ENCODE results near the gene DCLK3.

DCLK3 gene

DNA sequence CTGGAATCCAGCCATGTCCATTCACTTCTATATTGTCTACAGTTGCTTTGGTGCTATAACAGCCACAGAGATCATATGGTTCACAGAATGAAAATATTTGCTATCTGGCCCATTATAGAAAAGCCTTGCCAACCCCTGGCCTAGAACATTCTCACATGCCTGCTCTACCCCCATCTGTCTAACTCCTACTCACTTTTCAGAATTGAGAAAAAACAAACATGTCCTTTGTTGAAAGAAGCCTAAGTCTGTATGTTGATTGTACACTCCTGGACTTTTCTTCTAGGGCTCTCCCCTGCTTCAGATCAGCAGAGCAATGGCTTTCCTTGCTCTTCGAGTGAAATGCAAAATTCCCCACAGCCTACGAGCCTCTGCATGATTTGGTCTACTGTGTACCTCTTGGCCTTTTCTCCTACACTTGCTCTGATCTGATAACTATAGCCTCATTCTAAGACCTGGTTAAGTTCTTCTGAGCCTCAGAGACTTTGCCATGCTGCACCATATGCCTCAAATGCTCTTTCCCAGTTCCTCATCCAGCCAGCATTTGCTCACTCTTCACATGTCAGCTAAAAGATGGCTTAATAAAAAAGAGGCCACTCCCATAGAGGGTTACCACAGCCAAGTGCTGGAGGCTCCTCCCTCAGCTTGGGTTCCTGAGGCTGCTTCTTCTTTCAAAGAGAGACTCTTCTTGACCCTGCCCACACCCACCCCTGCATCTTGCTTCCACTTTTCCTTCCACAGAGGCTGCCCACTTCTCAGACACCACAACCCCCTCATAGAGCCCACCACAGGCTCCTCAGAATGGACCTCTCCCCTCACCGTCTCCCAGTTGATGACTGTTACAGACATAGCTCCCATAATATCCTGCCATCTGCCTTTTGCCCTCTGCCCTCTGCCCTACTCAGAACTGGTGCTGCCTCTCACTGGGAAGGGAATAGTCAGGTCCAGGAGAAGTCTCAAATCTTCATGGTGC lies 22.9 kb upstream of the DCLK3 start:
- DNase-seq (ENCODE audit: low spot score in 2 of 2) (no peak), ATAC-seq (replicated peaks; ENCODE audit: extremely low read depth, poor library complexity, severe bottlenecking) (peak; percentile 14)
- H3K4me3 Mint-ChIP-seq = no peak overlapping the region
- H3K27ac Mint-ChIP-seq (ENCODE audit: low read depth) = no peak overlapping the region
- no peaks in the 10 kb centered on the region for H3K9me3 Mint-ChIP-seq
- peaks cover 5% of the 10 kb centered on the region for H3K4me1 Mint-ChIP-seq
- H3K27me3 Mint-ChIP-seq = peaks cover 14% of the 10 kb centered on the region
- no peaks in the 10 kb centered on the region for H3K36me3 Mint-ChIP-seq (ENCODE audit: insufficient read depth)

DNA sequence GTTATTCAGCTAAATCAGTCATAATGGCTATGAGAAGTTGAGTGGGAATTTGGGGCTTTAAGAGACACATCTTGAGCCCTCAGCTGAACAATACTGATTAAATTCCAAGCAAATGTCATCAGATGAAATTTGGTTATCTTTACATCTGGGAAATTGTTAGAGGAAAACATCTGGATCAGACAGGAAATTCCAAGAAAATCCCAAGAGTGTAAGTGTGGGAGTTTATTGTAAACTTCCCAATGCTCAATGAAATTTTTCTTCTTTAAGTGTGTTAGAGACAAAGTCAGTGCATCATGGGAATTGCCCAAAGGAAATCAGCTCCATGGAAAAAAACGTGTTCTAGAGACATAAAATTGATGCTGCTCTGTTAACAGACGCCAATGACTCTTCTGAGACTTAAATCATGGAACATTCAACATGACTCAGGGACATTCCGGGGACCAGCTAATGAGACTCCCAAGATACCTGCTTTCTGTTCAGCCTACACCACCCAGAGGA lies 19.8 kb upstream of the DCLK3 start:
- no peak overlapping the region for H3K27ac Mint-ChIP-seq (ENCODE audit: low read depth)
- peaks cover 5% of the 10 kb centered on the region for H3K4me1 Mint-ChIP-seq
- no peaks in the 10 kb centered on the region for H3K36me3 Mint-ChIP-seq (ENCODE audit: insufficient read depth)
- no peak for DNase-seq (ENCODE audit: low spot score in 2 of 2)
- no peak for ATAC-seq (replicated peaks; ENCODE audit: extremely low read depth, poor library complexity, severe bottlenecking)
- H3K4me3 Mint-ChIP-seq = no peak overlapping the region
- H3K9me3 Mint-ChIP-seq = no peaks in the 10 kb centered on the region
- H3K27me3 Mint-ChIP-seq = peaks cover 29% of the 10 kb centered on the region

DNA sequence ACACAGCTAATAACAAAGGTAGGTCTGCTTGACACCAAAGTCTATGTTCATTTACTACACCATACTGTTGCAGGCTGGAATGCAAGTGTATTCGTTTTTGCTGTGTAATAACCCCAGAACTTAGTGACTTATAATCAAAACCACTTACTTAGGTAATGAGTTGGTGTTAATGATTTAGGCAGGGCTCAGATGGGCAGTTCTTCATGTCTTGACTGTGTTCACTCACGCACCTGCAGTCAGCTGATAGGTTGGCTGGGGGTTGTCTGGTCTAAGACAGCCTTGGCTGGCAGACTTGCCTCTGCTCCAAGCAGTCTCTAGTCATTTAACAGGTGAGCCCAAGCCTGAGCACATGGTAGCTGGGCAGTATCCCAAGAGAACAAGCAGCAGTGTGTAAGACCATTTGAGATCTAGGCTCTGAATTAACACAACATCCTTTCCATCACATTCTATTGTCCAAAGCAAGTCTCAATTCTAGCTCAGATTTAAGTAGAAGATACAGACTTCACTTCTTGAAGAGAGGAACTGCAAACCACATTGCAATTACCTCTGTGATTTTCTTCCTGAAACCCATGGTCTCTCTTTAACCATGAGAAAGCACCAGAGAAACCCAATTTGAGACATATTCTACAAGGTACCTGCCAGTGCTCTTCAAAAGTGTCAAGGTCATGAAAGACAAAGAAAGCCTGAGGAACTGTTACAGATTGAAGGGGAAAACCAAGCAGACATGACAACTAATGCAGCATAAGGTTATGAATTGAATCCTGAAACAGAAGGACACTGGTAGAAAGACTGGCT lies 13.3 kb upstream of the DCLK3 start:
- Mint-ChIP-seq H3K27me3 (peaks cover 29% of the 10 kb centered on the region), H3K9me3 (no peaks in the 10 kb centered on the region), H3K27ac (ENCODE audit: low read depth) (no peak overlapping the region), H3K36me3 (ENCODE audit: insufficient read depth) (no peaks in the 10 kb centered on the region), H3K4me1 (no peaks in the 10 kb centered on the region), H3K4me3 (no peak overlapping the region)
- no peak for DNase-seq (ENCODE audit: low spot score in 2 of 2)
- no peak for ATAC-seq (replicated peaks; ENCODE audit: extremely low read depth, poor library complexity, severe bottlenecking)

DNA sequence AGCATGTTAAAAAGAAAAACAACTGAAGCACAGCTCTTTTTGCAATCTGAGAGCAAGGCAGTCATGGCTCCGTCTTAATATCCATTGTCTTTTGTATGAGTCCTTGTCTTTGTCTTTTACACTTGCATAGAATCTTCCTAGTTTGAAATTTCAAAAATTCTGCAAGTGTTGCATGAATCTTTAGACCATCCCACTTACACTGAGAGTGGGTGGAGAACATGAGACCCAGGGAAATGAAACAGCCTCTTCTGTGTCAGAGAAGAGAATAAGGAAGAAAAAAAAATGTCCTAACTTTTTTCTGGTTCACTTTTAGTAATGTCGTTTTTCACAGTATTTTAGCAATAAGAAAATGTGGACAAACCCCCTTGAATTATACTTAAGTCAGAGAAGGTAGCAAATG lies 12.1 kb upstream of the DCLK3 start:
- H3K4me3 Mint-ChIP-seq = no peak overlapping the region
- peaks cover 19% of the 10 kb centered on the region for H3K27me3 Mint-ChIP-seq
- DNase-seq (ENCODE audit: low spot score in 2 of 2) (no peak), ATAC-seq (replicated peaks; ENCODE audit: extremely low read depth, poor library complexity, severe bottlenecking) (no peak)
- no peak overlapping the region for H3K27ac Mint-ChIP-seq (ENCODE audit: low read depth)
- H3K36me3 Mint-ChIP-seq (ENCODE audit: insufficient read depth) = no peaks in the 10 kb centered on the region
- H3K9me3 Mint-ChIP-seq = no peaks in the 10 kb centered on the region
- H3K4me1 Mint-ChIP-seq = no peaks in the 10 kb centered on the region

DNA sequence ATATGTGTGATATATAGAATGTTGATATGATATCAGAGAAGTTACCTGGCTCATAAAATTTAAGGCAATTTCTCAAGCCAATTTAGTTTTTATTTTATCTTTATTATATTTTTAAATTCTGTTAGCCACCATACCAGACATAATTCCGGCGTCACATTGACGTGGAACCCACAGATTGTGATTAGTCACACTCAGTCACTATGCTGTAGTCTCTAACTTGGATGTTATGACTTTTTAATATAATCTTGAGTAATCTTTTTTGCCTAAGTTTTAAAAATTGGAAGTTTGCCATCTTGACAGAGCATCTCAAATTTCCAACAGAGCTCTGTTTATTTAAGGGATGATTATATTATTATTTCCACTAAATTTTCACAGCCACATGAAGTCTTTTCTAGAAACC lies 9.7 kb upstream of the DCLK3 start:
- H3K36me3 Mint-ChIP-seq (ENCODE audit: insufficient read depth) = no peaks in the 10 kb centered on the region
- H3K27me3 Mint-ChIP-seq = peaks cover 21% of the 10 kb centered on the region
- H3K27ac Mint-ChIP-seq (ENCODE audit: low read depth) = no peak overlapping the region
- H3K4me1 Mint-ChIP-seq = no peaks in the 10 kb centered on the region
- no peaks in the 10 kb centered on the region for H3K9me3 Mint-ChIP-seq
- no peak for ATAC-seq (replicated peaks; ENCODE audit: extremely low read depth, poor library complexity, severe bottlenecking)
- H3K4me3 Mint-ChIP-seq = no peak overlapping the region
- DNase-seq (ENCODE audit: low spot score in 2 of 2) = no peak

DNA sequence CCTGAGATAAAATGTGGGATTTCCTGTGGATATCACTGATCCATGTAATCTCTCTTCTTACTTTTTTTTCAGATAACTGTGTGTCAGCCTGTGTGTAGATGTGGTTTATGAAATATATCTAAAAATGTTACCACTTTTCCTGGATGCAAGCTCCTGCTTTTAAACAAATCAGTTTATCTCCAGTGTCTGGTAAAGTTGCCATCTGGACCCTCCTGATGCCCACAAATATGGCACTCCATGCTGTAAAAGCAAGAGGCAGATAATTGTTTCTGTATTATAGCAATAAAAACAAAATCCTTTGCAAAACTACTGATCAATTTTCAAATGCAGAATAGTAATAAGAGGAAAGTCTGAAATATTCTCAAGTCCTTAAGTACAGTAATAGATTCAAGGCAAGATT lies 7.6 kb upstream of the DCLK3 start:
- Mint-ChIP-seq H3K27ac (ENCODE audit: low read depth) (no peak overlapping the region), H3K27me3 (peaks cover 43% of the 10 kb centered on the region), H3K9me3 (no peaks in the 10 kb centered on the region), H3K4me3 (no peak overlapping the region), H3K36me3 (ENCODE audit: insufficient read depth) (no peaks in the 10 kb centered on the region), H3K4me1 (no peaks in the 10 kb centered on the region)
- ATAC-seq (replicated peaks; ENCODE audit: extremely low read depth, poor library complexity, severe bottlenecking) = no peak
- DNase-seq (ENCODE audit: low spot score in 2 of 2) = no peak

DNA sequence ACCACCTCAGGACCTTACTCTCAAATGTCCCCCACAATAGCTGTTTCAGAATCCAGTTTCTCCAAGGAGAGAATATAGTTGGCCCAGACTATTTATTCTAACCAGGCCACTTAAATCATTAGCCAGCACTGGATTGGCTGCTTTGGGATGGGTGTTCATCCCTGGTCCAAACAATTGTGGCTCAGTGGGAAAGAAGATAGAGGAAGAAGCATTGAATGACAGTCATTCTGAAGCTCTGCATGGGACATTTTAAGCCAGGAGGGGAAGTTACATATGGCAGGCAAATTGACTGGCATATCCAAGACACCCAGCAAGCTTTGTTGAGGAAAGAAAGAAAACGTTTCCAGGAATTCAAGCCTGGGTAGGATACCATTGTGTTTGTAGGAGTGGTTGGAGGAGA lies 5.6 kb upstream of the DCLK3 start:
- no peak overlapping the region for H3K27ac Mint-ChIP-seq (ENCODE audit: low read depth)
- no peak for DNase-seq (ENCODE audit: low spot score in 2 of 2)

DNA sequence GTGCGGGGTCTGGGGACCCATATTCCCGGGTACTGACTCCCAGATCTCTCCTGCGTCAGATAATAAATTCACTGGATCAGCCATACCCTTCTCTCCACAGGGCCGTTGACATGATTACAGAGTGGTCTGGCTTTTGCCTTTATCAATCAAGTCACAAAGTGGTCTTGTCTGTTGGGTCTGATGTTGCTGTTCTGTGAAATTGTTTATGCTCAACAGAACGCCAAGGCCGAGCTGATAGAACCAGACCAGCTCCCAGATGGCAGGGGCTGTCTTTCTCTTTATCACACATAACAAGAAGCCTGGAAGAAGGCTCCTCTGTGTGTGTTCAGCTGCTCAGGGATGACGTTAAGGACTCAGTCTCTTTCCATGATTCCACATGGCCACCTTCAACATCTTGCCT lies 751 bp upstream of the DCLK3 start:
- Mint-ChIP-seq H3K27me3 (peaks cover 97% of the 10 kb centered on the region), H3K4me3 (peak overlapping the region; percentile 69), H3K27ac (ENCODE audit: low read depth) (no peak overlapping the region)

More for the DNA sequence above, 5.6 kb upstream of the DCLK3 start:
- ATAC-seq (replicated peaks; ENCODE audit: extremely low read depth, poor library complexity, severe bottlenecking) = no peak
- Mint-ChIP-seq H3K9me3 (no peaks in the 10 kb centered on the region), H3K36me3 (ENCODE audit: insufficient read depth) (no peaks in the 10 kb centered on the region), H3K4me3 (no peak overlapping the region), H3K27me3 (peaks cover 63% of the 10 kb centered on the region), H3K4me1 (peaks cover 4% of the 10 kb centered on the region)

DNA sequence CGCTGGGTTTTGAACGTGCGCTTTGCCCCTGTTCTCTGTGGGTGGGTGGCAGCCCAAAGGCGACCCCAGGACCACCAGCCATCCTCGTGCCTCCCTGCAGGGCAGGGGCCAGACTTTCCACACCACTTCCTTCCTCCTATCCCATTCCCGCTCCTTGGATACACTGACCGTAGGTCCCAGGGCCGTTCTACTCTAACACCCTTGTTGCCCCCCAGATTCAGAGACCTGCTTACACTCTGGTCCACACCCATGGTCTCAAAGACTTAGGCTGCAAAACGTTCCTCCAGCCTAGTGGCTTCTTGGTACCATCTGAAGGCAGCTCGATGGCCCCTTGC lies 318 bp upstream of the DCLK3 start:
- peaks cover 9% of the 10 kb centered on the region for H3K4me1 Mint-ChIP-seq
- DNase-seq (ENCODE audit: low spot score in 2 of 2) (no peak), ATAC-seq (replicated peaks; ENCODE audit: extremely low read depth, poor library complexity, severe bottlenecking) (no peak)
- H3K27me3 Mint-ChIP-seq = peaks cover 97% of the 10 kb centered on the region
- no peaks in the 10 kb centered on the region for H3K36me3 Mint-ChIP-seq (ENCODE audit: insufficient read depth)
- peak overlapping the region; percentile 69 for H3K4me3 Mint-ChIP-seq
- H3K27ac Mint-ChIP-seq (ENCODE audit: low read depth) = no peak overlapping the region
- H3K9me3 Mint-ChIP-seq = no peaks in the 10 kb centered on the region

More for the DNA sequence above, 751 bp upstream of the DCLK3 start:
- H3K4me1 Mint-ChIP-seq = peaks cover 9% of the 10 kb centered on the region
- DNase-seq (ENCODE audit: low spot score in 2 of 2) (no peak), ATAC-seq (replicated peaks; ENCODE audit: extremely low read depth, poor library complexity, severe bottlenecking) (no peak)
- no peaks in the 10 kb centered on the region for H3K36me3 Mint-ChIP-seq (ENCODE audit: insufficient read depth)
- no peaks in the 10 kb centered on the region for H3K9me3 Mint-ChIP-seq

DNA sequence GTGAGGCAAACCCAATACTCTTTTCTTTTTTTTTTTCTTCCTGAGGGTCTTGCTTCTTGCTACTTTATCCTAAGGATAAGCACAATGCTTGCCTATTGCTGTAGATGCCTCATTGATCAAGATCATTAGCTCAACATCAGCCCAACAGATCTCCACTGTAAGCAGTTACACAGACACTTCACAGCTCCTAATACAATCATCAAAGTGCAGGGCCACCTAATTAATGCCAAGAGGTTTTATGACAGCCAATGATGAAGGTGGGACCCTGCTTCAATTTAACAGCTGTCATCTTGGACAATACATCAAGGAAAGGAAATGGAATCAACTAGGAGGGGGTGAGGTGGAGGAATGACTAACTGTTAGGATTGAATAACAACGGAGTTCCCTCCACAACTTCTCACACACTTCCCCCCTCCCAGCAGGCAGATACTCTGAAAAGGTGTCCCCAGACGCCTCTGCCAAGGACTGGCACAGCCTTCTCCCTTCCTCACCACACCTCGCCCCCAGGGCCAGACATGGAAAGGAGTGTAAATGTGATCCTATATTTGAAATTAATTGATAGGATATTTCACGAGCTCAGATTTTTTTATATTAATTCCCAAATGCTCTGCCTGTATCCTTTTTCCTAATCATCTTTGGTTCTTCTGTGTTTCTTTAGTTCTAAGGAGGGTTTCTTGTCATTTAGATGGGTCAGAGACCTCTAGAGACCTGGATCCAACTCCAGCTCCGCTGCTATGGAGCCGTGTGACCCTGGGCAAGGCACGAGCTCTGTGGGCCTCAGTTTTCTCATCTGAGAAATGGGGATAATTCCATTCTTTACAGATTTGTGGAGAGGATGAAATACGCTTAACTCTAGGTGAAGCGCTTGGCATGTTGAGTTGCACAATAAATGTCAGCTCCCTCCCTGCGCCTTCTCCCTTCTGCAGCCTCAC lies 1.2 kb downstream of the DCLK3 start:
- DNase-seq (ENCODE audit: low spot score in 2 of 2) (no peak), ATAC-seq (replicated peaks; ENCODE audit: extremely low read depth, poor library complexity, severe bottlenecking) (no peak)
- Mint-ChIP-seq H3K27ac (ENCODE audit: low read depth) (no peak overlapping the region), H3K27me3 (peaks cover 91% of the 10 kb centered on the region), H3K9me3 (no peaks in the 10 kb centered on the region), H3K36me3 (ENCODE audit: insufficient read depth) (no peaks in the 10 kb centered on the region), H3K4me1 (peaks cover 9% of the 10 kb centered on the region), H3K4me3 (peak overlapping the region; percentile 27)

DNA sequence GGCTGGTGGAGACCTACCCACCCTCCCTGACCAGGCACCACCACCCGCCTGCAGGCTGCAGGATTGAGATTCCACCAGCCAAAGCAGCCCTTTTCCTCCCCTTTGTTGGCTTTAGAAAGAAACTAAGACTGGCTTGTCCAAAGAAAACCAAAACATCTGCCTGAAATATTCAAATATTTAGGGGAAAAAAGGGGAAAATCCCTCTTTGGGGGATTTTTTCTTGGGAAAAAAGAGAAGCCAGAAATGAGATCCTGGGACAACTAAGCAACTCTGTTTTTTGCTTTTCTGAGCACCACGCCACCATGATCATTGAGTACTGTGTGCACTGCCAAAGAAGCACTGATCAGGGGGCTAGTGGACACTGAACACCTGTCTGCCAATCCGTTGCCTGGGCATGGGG lies 2.6 kb downstream of the DCLK3 start:
- H3K36me3 Mint-ChIP-seq (ENCODE audit: insufficient read depth) = no peaks in the 10 kb centered on the region
- H3K27ac Mint-ChIP-seq (ENCODE audit: low read depth) = no peak overlapping the region
- DNase-seq (ENCODE audit: low spot score in 2 of 2) (no peak), ATAC-seq (replicated peaks; ENCODE audit: extremely low read depth, poor library complexity, severe bottlenecking) (no peak)
- no peak overlapping the region for H3K4me3 Mint-ChIP-seq
- H3K9me3 Mint-ChIP-seq = no peaks in the 10 kb centered on the region
- peaks cover 86% of the 10 kb centered on the region for H3K27me3 Mint-ChIP-seq
- H3K4me1 Mint-ChIP-seq = peaks cover 9% of the 10 kb centered on the region

DNA sequence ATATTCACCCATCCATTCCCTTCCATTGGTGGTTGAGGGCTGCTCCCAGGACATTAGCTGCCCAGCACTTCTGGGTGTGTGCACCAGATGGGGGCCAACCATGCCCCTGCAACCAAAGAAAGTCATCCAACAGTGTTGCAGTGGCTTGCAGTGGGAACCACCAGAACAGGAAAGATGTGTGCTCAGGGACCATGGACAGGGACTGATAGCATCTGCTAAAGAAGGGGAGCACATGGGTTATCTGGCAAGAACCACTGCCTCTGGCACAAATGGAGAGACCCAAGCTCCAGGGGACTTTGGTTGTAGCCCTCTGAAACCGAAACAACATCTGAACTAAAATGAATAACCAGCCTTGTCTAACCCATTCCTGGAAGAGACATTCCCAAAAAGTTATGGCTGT lies 8.1 kb downstream of the DCLK3 start:
- Mint-ChIP-seq H3K4me1 (no peaks in the 10 kb centered on the region), H3K36me3 (ENCODE audit: insufficient read depth) (no peaks in the 10 kb centered on the region), H3K27me3 (peaks cover 62% of the 10 kb centered on the region), H3K9me3 (no peaks in the 10 kb centered on the region), H3K4me3 (no peak overlapping the region), H3K27ac (ENCODE audit: low read depth) (no peak overlapping the region)
- ATAC-seq (replicated peaks; ENCODE audit: extremely low read depth, poor library complexity, severe bottlenecking) (no peak), DNase-seq (ENCODE audit: low spot score in 2 of 2) (no peak)
